HepG2 (cell line): ENCODE measurements around the gene CA6. TPM values are rescaled to one million over a fixed set of nuclear protein-coding genes. Genes with fewer than 3 reads are reported as not detected.

Experiments
- ATAC-seq: fragments of 200-7000 bp; cut with Tn5 transposase; 3 replicates; pipeline ENCODE4 v1.9.1; 2020; ENCODE audit warnings: mild to moderate bottlenecking, moderate library complexity
- BruUV-seq: library from RNA; stranded (reverse); fragments of 400-500 nt; replicated peaks from 2 replicates; lab custom pipeline; 2021; lab: Mats Ljungman, UMichigan
- CTCF ChIA-PET: fragments of 300-600 bp; formaldehyde crosslinking; extraction: SDS; loops from one replicate; lab custom pipeline; 2021; ENCODE audit warnings: low total read pairs, inconsistent platforms, low intra/inter-chr PET ratio; lab: Yijun Ruan, JAX
- POLR2A ChIA-PET: fragments of 350-600 bp; sonication (Branson Sonifier 250); formaldehyde crosslinking; loops from one replicate; lab custom pipeline; 2020; ENCODE audit warnings: antibody characterized with exemption, inconsistent platforms; lab: Yijun Ruan, JAX
- DNase-seq: peaks from one replicate; pipeline ENCODE4 v3.0.0-alpha.2; 2015; ENCODE audit warnings: low spot score
- FAIRE-seq: peaks from 3 replicates; lab custom pipeline; 2011; peaks lifted over from hg19 to GRCh38; lab: Jason Lieb, UNC
- H2AFZ ChIP-seq: one replicate; pipeline ENCODE4 v1.6.1; 2011; ENCODE audit warnings: low read length, inconsistent platforms
- H3K27ac ChIP-seq: fragments of 300-600 bp; 3 replicates; pipeline ENCODE4 v1.8.0; 2011; ENCODE audit warnings: mixed run types, mild to moderate bottlenecking, mixed read lengths, low read length, inconsistent platforms; ENCODE audit not compliant: insufficient read depth; ENCODE audit errors: extremely low read length
- H3K27me3 ChIP-seq, 2 experiments: fragments of 200-600 bp in 1 of 2; 2 replicates in 1 of 2; 3 replicates in 1 of 2; pipeline versions ENCODE4 v1.6.0 to v1.8.0; 2011; ENCODE audit warnings: low read length in 2 of 2, mild to moderate bottlenecking in 2 of 2, moderate library complexity in 2 of 2, inconsistent platforms in 1 of 2; ENCODE audit not compliant: insufficient read depth in 2 of 2, control insufficient read depth in 1 of 2
- H3K36me3 ChIP-seq, 2 experiments: fragments of 200-600 bp in 1 of 2; replicated peaks in 1 of 2; 2 replicates in 1 of 2; 3 replicates in 1 of 2; pipeline versions ENCODE4 v1.5.1 to v1.8.0; 2011; ENCODE audit warnings: low read length in 2 of 2, inconsistent platforms in 1 of 2; ENCODE audit not compliant: insufficient read depth in 2 of 2, control insufficient read depth in 1 of 2
- H3K4me1 ChIP-seq: 2 replicates; pipeline ENCODE4 v1.5.1; 2012; ENCODE audit warnings: low read length, inconsistent platforms; ENCODE audit not compliant: insufficient read depth
- H3K4me2 ChIP-seq: 2 replicates; pipeline ENCODE4 v1.6.0; 2011; ENCODE audit warnings: low read depth, low read length, inconsistent platforms
- H3K4me3 ChIP-seq, 3 experiments: fragments of 200-600 bp in 1 of 3; sonication (generic), shearing (Covaris generic) in 1 of 3; replicated peaks in 1 of 3; 2 replicates each; pipeline ENCODE4 v1.5.1; 2011 to 2016; ENCODE audit warnings: low read length in 3 of 3, inconsistent platforms in 2 of 3, low read depth in 2 of 3, mild to moderate bottlenecking in 2 of 3, control low read depth in 1 of 3, mixed read lengths in 1 of 3; ENCODE audit not compliant: insufficient read depth in 1 of 3
- H3K79me2 ChIP-seq: one replicate; pipeline ENCODE4 v1.6.1; 2011; ENCODE audit warnings: low read length, inconsistent platforms; ENCODE audit not compliant: insufficient read depth
- H3K9ac ChIP-seq: 2 replicates; pipeline ENCODE4 v1.6.0; 2011; ENCODE audit warnings: mild to moderate bottlenecking, low read depth, low read length, inconsistent platforms; ENCODE audit not compliant: insufficient read depth
- H3K9me3 ChIP-seq: 2 replicates; pipeline ENCODE4 v1.5.1; 2012; ENCODE audit warnings: mild to moderate bottlenecking, low read length
- H4K20me1 ChIP-seq: 2 replicates; pipeline ENCODE4 v1.6.0; 2011; ENCODE audit warnings: inconsistent platforms, mild to moderate bottlenecking, low read length, moderate library complexity; ENCODE audit not compliant: insufficient read depth
- ATRX ChIP-seq: sonication (generic); formaldehyde crosslinking; IDR thresholded peaks from 2 replicates; pipeline ENCODE4 v1.4.0; 2020; ENCODE audit warnings: missing genetic modification reagents, borderline replicate concordance
- HNRNPUL1 ChIP-seq: fragments of 200-400 bp; formaldehyde crosslinking; IDR thresholded peaks from 2 replicates; pipeline ENCODE4 v1.6.1; 2017; ENCODE audit warnings: low read depth, mild to moderate bottlenecking, low read length, moderate library complexity
- IRX3 ChIP-seq: sonication (generic); formaldehyde crosslinking; IDR thresholded peaks from 2 replicates; pipeline ENCODE4 v1.8.1; 2023; ENCODE audit warnings: mild to moderate bottlenecking, low read depth, missing genetic modification reagents, borderline replicate concordance
- MXI1 ChIP-seq: IDR thresholded peaks from 3 replicates; pipeline ENCODE4 v1.6.1; 2012; ENCODE audit warnings: low read depth, low read length, inconsistent platforms, borderline replicate concordance
- NFRKB ChIP-seq: fragments of 450-650 bp; IDR thresholded peaks from 2 replicates; pipeline ENCODE4 v1.6.1; 2017
- PHF21A ChIP-seq: sonication (generic); formaldehyde crosslinking; IDR thresholded peaks from 2 replicates; pipeline ENCODE4 v1.5.0; 2020; ENCODE audit warnings: mild to moderate bottlenecking, missing genetic modification reagents
- RBAK ChIP-seq: sonication (generic); formaldehyde crosslinking; IDR thresholded peaks from 2 replicates; pipeline ENCODE4 v1.5.1; 2020; ENCODE audit warnings: mild to moderate bottlenecking, missing genetic modification reagents
- RELA ChIP-seq: sonication (generic); formaldehyde crosslinking; IDR thresholded peaks from 2 replicates; pipeline ENCODE4 v1.4.0; 2020; ENCODE audit warnings: missing genetic modification reagents
- TCF7 ChIP-seq: sonication (generic); IDR thresholded peaks from 2 replicates; pipeline ENCODE4 v1.6.1; 2016; ENCODE audit warnings: antibody characterized with exemption, low read depth
- U2AF1 ChIP-seq: fragments of 200-400 bp; formaldehyde crosslinking; optimal IDR thresholded peaks from 2 replicates; pipeline ENCODE3; 2017; ENCODE audit warnings: mild to moderate bottlenecking, low read depth, low read length
- ZNF766 ChIP-seq: sonication (generic); formaldehyde crosslinking; IDR thresholded peaks from 2 replicates; pipeline ENCODE4 v1.5.0; 2020; ENCODE audit warnings: missing genetic modification reagents, borderline replicate concordance
- ZNF772 ChIP-seq: sonication (generic); formaldehyde crosslinking; IDR thresholded peaks from 2 replicates; pipeline ENCODE4 v1.5.0; 2020; ENCODE audit warnings: mild to moderate bottlenecking, missing genetic modification reagents
- WGBS: methylation state at CpG from one replicate; pipeline ENCODE4 v1.1.6; 2017; ENCODE audit warnings: low lambda C conversion rate; 5-methylcytosine and 5-hydroxymethylcytosine counted together
- in situ Hi-C: cut with HindIII; loops from 2 replicates; pipeline ENCODE4 v1.10.0; 2017; ENCODE audit warnings: low pct_unique_long_range_greater_than_20kb; ENCODE audit not compliant: extremely low pct_ligation_motif_present
- intact Hi-C: fragments of 100-400 bp; cut with micrococcal nuclease; formaldehyde crosslinking; loops from one replicate; pipeline ENCODE4 v1.10.0; 2022; ENCODE audit not compliant: unreplicated experiment
- polyA plus RNA-seq, 8 experiments: library from polyadenylated mRNA; depleted of rRNA in 3 of 8; stranded (reverse) in 7 of 8; unstranded in 1 of 8; fragments of >200 nt; fragmentation: Illumina TruSeq in 4 of 8; extraction: Trizol in 4 of 8; gene quantifications; 2 replicates each; pipeline versions ENCODE4 v1.2.1 to v1.2.3, GENCODE V29; 2011 to 2016; ENCODE audit warnings: low read depth in 4 of 8, missing spikeins in 1 of 8, mixed read lengths in 1 of 8; ENCODE audit not compliant: insufficient read depth in 1 of 8
- total RNA-seq, 5 experiments: library from RNA; depleted of rRNA; stranded (reverse); fragments of >200 nt; fragmentation: Illumina TruSeq; extraction: Trizol; gene quantifications; 2 replicates each; pipeline ENCODE4 v1.2.3, GENCODE V29; 2016; ENCODE audit warnings: low read depth in 1 of 5
- TF ChIP-seq, protein P1 (sequence below): sonication (generic); formaldehyde crosslinking; conservative IDR thresholded peaks from 2 replicates; pipeline ENCODE4 v1.4.0; 2020; ENCODE audit warnings: missing genetic modification reagents
- TF ChIP-seq, protein P2 (sequence below): sonication (generic); formaldehyde crosslinking; IDR thresholded peaks from 2 replicates; pipeline ENCODE4 v1.5.1; 2020; ENCODE audit warnings: missing genetic modification reagents, mild to moderate bottlenecking, borderline replicate concordance
- TF ChIP-seq, protein P3 (sequence below): sonication (generic); formaldehyde crosslinking; IDR thresholded peaks from 2 replicates; pipeline ENCODE4 v1.5.1; 2020; ENCODE audit warnings: mild to moderate bottlenecking, missing genetic modification reagents, borderline replicate concordance
- TF ChIP-seq, protein P4 (sequence below): sonication (generic); formaldehyde crosslinking; IDR thresholded peaks from 2 replicates; pipeline ENCODE4 v1.5.0; 2020; ENCODE audit warnings: mild to moderate bottlenecking, missing genetic modification reagents, borderline replicate concordance

The CA6 gene
- total and polyA plus RNA-seq, 2 of the 13 experiments (the other 11 are each of a cell fraction or from before 2014, with no cell fraction given), result not detected

DNA sequence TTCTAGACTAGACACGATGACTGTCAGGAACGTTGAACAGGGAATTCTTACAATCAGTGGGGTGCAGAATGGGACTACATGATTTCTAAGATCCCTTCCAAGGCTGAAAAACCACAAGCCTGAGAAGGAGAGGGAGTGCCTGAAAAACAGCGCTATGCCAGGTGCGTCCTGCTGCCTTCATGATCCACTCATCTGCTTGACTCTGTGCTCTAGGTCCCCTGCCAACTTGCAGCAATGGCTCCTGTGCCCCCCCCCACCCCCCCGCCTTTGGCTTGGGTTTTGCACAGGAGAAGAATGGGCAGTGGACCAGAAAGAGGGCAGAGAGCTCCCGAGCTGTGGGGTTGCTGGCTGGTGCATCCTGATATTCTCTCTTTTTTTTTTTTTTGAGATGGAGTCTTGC lies 74.6 kb downstream of the CA6 start:
- no peak overlapping the region for H3K9ac ChIP-seq
- POLR2A ChIA-PET, result no interaction called here
- TF ChIP-seq, protein P1, sequence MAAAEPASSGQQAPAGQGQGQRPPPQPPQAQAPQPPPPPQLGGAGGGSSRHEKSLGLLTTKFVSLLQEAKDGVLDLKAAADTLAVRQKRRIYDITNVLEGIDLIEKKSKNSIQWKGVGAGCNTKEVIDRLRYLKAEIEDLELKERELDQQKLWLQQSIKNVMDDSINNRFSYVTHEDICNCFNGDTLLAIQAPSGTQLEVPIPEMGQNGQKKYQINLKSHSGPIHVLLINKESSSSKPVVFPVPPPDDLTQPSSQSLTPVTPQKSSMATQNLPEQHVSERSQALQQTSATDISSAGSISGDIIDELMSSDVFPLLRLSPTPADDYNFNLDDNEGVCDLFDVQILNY (CRISPR knock-in tag), result no peak
- TF ChIP-seq ZNF766 (no peak), ZNF772 (no peak), RELA (no peak), U2AF1 (no peak), RBAK (CRISPR knock-in tag) (no peak), PHF21A (no peak), ATRX (no peak), IRX3 (no peak), NFRKB (no peak), MXI1 (no peak), HNRNPUL1 (no peak), TCF7 (no peak)
- TF ChIP-seq, protein P2, sequence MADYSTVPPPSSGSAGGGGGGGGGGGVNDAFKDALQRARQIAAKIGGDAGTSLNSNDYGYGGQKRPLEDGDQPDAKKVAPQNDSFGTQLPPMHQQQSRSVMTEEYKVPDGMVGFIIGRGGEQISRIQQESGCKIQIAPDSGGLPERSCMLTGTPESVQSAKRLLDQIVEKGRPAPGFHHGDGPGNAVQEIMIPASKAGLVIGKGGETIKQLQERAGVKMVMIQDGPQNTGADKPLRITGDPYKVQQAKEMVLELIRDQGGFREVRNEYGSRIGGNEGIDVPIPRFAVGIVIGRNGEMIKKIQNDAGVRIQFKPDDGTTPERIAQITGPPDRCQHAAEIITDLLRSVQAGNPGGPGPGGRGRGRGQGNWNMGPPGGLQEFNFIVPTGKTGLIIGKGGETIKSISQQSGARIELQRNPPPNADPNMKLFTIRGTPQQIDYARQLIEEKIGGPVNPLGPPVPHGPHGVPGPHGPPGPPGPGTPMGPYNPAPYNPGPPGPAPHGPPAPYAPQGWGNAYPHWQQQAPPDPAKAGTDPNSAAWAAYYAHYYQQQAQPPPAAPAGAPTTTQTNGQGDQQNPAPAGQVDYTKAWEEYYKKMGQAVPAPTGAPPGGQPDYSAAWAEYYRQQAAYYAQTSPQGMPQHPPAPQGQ (CRISPR knock-in tag), result no peak
- TF ChIP-seq, protein P3, sequence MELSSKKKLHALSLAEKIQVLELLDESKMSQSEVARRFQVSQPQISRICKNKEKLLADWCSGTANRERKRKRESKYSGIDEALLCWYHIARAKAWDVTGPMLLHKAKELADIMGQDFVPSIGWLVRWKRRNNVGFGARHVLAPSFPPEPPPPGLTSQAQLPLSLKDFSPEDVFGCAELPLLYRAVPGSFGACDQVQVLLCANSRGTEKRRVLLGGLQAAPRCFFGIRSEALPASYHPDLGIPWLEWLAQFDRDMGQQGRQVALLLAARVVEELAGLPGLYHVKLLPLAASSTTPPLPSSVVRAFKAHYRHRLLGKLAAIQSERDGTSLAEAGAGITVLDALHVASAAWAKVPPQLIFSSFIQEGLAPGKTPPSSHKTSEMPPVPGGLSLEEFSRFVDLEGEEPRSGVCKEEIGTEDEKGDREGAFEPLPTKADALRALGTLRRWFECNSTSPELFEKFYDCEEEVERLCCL (CRISPR knock-in tag), result no peak
- TF ChIP-seq, protein P4, sequence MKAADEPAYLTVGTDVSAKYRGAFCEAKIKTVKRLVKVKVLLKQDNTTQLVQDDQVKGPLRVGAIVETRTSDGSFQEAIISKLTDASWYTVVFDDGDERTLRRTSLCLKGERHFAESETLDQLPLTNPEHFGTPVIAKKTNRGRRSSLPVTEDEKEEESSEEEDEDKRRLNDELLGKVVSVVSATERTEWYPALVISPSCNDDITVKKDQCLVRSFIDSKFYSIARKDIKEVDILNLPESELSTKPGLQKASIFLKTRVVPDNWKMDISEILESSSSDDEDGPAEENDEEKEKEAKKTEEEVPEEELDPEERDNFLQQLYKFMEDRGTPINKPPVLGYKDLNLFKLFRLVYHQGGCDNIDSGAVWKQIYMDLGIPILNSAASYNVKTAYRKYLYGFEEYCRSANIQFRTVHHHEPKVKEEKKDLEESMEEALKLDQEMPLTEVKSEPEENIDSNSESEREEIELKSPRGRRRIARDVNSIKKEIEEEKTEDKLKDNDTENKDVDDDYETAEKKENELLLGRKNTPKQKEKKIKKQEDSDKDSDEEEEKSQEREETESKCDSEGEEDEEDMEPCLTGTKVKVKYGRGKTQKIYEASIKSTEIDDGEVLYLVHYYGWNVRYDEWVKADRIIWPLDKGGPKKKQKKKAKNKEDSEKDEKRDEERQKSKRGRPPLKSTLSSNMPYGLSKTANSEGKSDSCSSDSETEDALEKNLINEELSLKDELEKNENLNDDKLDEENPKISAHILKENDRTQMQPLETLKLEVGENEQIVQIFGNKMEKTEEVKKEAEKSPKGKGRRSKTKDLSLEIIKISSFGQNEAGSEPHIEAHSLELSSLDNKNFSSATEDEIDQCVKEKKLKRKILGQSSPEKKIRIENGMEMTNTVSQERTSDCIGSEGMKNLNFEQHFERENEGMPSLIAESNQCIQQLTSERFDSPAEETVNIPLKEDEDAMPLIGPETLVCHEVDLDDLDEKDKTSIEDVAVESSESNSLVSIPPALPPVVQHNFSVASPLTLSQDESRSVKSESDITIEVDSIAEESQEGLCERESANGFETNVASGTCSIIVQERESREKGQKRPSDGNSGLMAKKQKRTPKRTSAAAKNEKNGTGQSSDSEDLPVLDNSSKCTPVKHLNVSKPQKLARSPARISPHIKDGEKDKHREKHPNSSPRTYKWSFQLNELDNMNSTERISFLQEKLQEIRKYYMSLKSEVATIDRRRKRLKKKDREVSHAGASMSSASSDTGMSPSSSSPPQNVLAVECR, result no peak
- whole genome bisulfite sequencing, result 23% methylated on average over 4 of the region's 6 CpGs
- H3K27me3 ChIP-seq, result peaks cover 0 to 22% of the 10 kb centered on the region in 2 experiments; a peak in 3 of 5 replicates
- CTCF ChIA-PET, result no interaction called here
- intact Hi-C loops, result no loop called here
- H2AFZ ChIP-seq, result no peak overlapping the region
- no peak for ATAC-seq
- H3K4me3 ChIP-seq, result no peak overlapping the region
- H3K27ac ChIP-seq, result no peak overlapping the region
- in situ Hi-C loops, result no loop called here
- DNase-seq, result no peak
- H3K4me2 ChIP-seq, result no peak overlapping the region
- no peaks in the 10 kb centered on the region for H3K79me2 ChIP-seq
- H3K9me3 ChIP-seq, result no peaks in the 10 kb centered on the region
- H3K36me3 ChIP-seq, result no peaks in the 10 kb centered on the region
- H3K4me1 ChIP-seq, result peaks cover 11% of the 10 kb centered on the region
- no peaks in the 10 kb centered on the region for H4K20me1 ChIP-seq
- no TSS peak for BruUV-seq
- no peak for FAIRE-seq
